Stimulated activated CD4-positive, alpha-beta T cell treated with anti-CD3 and anti-CD28 coated beads, Interleukin-4, amount 100 ng/mL, for 48 hours (primary cell): ENCODE measurements around the gene PHF21A.
"Not testable (repeated sequence)": the region's sequence is repeated elsewhere in the genome, so short reads cannot be mapped to it uniquely, and the experiment has no call there.

ENCODE experiments used
- DNase-seq, 2 donors: peaks; one replicate each; pipeline ENCODE4 v3.0.0-alpha.2; 2020; ENCODE audit warnings: low read depth in 2 of 2

Gene PHF21A

GRCh38 chr11:46036009-46036408 is 85.2 kb downstream of the PHF21A start:
- DNase-seq: no peak

GRCh38 chr11:46034041-46034440 is 87.2 kb downstream of the PHF21A start:
- DNase-seq: no peak

DNA sequence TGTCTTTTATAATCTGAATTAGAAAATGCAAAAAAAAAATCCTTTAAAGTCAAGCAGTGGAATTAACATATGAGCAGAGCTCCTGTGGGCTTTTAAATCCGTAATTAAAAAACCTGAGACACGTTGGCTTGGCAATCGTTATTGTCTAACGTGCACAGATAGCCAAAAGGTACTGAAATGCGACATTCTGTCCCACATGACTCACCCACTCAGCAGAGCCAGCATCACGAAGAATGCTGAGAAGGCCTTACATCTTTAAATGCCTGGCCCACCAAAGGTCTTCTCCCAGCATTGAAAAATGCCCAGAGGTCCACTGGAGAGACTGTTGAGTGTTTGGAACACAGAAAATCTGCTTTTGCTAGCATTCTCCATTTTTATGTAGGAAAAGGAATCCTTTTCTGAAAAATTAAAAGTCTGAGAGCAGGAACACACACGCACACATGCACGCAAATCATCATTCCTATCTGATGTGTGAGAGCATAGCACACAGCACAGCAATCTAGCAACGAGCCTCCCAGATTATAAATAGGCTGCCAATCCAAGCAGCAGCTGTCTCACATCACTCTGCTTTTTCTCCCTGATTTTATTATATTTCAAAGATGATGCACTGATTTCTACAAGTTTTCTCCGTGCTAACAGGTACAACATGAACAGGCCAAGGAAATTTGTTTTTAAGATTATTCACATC is 94.5 kb downstream of the PHF21A start:
- no peak for DNase-seq

- no peak for DNase-seq
Observed at GRCh38 chr11:46020084-46020599, 101.1 kb downstream of the PHF21A start.

DNA sequence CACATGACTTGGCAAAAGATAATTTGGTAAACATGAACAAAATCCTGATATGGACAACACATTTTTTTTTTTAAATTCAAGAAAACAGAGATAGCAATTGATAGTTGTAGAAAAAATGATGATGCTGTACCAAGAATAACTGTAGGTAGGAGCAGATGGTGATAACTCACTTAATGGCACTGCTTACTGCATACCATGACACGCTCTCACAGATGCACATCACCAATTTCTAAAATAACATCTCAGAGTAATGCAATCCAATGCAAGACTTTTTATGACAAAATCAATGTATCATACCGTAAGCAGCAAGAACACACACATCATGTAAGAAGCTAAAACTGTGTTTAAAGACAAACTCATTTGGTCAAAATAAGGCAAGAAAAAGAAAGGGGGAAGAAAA is 102.6 kb downstream of the PHF21A start:
- DNase-seq: no peak

DNA sequence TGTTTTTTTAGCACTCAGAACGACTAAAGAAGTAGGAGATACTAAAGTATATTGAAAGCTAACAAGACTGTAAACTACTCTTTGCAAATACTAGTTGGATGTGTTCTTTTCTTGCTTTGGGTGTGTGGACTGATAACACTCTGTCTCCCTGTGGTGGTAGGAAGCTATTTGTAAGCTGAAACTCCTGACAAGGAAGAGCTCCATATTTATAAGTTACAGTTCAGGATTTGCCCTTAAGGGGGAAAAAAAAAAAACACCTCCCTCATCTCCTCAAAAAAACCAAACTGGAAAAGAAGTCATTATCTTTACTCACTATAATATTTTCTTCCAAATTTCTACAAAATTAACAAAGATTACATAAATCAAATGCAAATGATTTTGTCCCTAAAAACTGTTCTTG is 103.9 kb downstream of the PHF21A start:
- no peak for DNase-seq

DNA sequence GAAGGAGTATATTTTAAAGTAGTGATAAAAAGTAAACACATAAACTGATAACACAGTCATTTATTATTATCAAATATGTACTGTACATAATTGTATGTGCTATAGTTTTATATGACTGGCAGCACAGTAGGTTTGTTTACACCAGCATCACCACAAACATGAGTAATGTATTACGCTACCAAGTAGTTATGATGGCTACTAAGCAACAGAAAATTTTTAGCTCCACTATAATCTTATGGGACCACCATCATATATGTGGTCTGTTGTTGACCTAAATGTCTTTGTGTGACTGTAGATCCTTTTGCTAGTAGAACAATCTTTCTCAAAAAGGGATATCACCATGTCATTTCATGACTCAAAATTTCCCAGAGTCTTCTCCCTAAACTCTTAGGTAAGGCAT is 105.3 kb downstream of the PHF21A start:
- no peak for DNase-seq

DNA sequence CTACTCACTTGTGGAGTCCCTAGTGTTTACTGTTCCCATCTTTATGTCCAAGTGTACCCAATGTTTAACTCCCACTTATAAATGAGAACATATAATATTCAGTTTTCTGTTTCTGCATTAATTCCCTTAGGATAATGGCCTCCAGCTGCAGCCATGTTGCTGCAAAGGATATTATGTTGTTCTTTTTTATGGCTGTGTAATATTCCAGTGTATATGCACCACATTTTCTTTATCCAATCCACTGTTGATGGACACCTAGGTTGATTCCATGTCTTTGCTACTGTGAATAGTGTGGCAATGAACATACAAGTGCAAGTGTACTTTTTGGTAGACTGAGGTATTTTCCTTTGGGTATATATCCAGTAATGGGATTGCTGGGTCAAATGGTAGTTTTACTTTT is 107.1 kb downstream of the PHF21A start:
- not testable (repeated sequence) for DNase-seq

DNA sequence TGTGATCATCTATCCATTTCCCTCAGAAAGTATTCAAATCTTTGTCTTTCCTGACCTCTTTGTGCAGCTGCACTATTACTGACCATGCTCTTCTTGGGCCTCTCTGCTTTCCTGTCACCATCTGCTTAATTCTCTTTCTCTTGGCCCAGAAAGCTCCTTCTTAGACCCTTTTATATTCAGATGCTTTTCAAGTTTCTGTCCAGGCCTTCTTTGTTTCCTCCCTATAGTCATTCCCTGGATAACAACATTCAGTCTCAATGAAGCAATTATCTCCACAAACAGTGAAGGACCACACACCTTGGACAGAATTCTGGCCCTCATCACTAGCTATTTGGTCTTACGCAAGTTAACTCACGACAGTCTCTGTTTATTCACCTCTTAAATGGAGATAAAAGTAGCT is 109.1 kb downstream of the PHF21A start:
- DNase-seq: no peak

DNA sequence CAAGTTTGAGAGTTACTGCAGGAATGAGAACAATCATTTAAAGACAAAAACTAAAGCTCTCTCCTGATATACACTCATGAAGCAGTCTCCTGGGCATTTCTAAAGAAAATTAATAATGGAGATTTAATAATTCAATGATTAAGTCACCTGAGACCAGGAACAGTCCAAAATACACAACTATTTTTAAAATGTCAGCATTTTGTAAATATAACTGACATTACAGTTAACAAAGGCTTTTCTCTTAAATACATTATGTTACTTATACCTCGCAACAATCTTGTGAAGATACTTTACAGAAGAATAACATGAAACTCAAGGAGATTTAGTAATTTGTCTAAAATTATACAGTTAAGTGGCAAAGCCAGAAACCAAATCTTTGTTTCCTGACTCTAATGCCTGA is 111.2 kb downstream of the PHF21A start:
- no peak for DNase-seq

DNA sequence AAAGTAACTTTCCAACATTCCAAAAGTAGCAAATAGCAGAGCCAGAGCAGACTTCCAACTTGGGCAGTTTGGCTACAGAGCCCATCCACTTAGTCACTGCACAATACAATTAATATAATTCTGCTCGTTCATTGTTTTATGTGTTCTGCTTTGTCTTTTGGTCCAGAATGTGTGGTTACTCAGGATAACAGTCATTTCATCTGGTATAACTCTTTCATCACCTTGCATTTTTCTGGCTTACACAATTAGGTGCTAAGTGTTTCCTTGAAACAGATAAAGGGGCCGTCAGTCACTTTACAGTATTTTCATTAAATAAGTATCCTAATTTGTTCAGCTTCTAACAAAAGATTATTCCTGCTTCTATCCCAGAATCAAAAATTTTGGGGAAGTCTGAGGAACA is 111.6 kb downstream of the PHF21A start:
- no peak for DNase-seq

GRCh38 chr11:46006418-46007070 is 114.7 kb downstream of the PHF21A start:
- DNase-seq: no peak

DNA sequence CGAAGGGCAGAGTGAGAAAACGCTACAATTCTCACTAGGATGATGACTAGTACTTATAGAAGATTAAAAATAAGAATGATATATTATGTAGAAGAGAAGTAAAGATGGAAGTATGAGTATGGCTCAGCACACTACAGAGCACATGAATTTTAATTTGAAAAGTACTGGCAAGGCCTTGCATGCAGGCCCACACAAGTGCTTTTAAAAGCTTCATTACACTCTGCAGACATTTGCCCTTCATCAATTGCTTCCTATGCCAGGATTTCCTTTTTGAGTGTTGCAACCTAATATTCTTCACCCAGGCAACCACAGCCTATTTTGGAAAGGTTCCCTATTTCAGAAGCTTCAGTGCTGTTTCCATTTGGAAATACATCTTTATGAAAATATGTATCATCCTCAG is 117.7 kb downstream of the PHF21A start:
- DNase-seq: no peak

DNA sequence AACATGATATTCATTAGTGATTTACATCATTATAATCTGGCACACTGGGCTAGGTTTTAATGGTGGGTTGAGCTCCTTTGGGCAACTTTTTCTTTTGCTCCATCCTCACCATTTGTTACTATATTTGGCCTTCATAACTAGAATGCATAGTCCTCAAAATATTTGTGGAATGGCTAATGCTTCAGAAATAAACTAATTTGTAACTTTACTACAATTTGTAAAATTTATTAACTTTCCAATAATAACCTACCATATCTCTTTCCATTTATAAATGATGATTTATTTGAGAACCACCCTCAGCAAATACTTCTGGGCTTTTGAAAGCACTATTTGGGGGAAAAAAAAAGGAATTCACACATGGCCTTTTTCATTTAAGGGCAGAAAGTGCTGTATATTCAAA is 119.1 kb downstream of the PHF21A start:
- DNase-seq: no peak

- DNase-seq: no peak
Observed at GRCh38 chr11:46001448-46001914, 119.8 kb downstream of the PHF21A start.

- no peak for DNase-seq
Observed at GRCh38 chr11:45997599-45997998, 123.7 kb downstream of the PHF21A start.

- DNase-seq: no peak
Observed at GRCh38 chr11:45995342-45995734, 125.9 kb downstream of the PHF21A start.

DNA sequence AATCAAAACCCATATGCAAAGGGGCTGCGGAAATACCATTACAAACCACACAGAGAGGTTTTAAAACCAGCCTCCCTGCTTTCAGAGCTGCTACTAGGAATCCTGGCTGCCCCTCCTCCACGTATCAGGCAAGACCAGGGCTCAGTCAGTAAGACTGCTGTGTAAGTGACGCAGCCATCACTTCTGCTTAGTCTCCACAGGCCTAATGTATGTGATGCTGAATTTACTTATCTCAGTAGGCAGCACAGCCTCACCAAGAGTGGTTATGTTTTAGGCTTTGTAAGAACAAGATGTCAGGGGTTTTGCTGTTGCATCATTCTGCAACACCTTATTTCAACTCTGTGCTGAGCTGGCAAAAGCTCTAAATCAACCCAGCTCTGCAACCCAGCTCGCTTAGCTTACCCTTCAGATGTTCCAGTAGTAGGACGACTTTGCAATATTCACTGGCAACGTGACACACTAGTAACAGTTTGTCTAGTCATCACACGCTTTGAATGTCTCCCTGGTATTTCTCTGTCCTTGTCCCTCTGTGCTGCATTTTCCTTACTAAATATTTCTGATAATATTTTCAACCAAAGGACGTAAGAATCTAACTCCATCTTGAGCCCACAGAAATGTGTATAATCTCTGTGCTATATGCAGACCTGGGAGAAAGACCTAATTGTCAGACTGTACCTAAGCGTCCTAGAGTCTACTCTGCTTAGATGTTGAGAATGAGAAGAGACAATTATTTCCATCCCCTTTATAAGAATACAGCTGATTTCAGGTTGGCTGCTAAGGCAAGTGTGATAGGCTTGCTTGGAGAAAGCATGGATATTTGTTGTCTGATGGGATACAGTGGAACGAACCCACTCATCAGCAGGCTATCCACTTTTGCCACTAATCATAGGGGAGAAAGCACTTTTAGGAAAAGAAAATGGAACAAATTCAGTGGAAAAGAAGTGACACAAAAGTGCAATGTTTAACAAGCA is 126.6 kb downstream of the PHF21A start:
- no peak for DNase-seq

GRCh38 chr11:45993531-45994001 is 127.7 kb downstream of the PHF21A start:
- no peak for DNase-seq

DNA sequence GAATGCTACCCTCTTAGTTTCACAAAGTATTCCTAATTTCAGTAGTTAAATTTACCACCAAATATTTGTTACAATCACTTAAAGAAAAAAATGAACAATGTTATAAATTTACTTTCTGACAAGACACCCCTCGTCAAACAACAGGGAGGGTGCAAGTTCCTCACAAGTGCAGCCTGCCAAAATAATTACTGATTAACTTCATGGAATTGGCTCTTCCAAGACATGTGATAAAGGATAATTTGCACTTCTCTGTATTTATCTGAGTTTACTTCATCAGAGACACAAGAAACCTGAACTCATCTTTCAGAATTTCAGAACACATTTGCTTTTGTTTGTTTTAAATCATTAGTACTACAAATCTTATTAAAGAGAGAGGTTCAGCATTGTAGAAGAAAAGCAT is 132.3 kb downstream of the PHF21A start:
- no peak for DNase-seq

DNA sequence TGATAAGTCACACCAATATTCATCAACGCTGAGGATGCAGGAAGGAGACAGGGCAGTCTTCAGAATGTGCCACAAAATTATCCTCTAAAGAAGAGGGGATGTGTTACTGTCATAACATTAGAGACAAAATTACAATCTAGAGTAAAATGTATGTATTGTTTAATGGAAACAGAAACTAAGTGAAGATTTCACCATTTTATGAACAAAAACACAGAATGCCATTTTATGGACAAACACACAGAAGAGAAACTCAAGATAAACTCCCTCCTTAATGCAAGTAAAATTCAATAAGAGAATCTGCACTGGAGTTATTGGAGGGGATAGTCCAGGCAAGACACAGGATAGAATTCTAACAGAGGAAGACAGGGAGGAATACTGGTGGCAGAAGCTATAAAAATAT is 136.0 kb downstream of the PHF21A start:
- no peak for DNase-seq

- no peak for DNase-seq
Observed at GRCh38 chr11:45984192-45984591, 137.1 kb downstream of the PHF21A start.
